Activated naive CD4-positive, alpha-beta T cell treated with anti-CD3 and anti-CD28 coated beads, Interleukin-2, amount 10 ng/mL, durations not matched to agents 7 days and 5 days (primary cell): ENCODE results near the gene SLC25A23.

Source experiments
- CTCF ChIA-PET: fragments of 350-600 bp; sonication (Branson Sonifier 250); formaldehyde crosslinking; loops from one replicate; lab custom pipeline; 2021; ENCODE audit warnings: antibody characterized with exemption; lab: Charles Lee
- DNase-seq: peaks from one replicate; pipeline ENCODE4 v3.0.0-alpha.2; 2020
- H3K27ac Mint-ChIP-seq: one replicate; pipeline ENCODE4 v1.8.0; 2021; ENCODE audit warnings: mild to moderate bottlenecking, moderate library complexity, mixed read lengths
- H3K27me3 Mint-ChIP-seq: one replicate; pipeline ENCODE4 v1.8.0; 2021; ENCODE audit warnings: mild to moderate bottlenecking, mixed read lengths
- H3K36me3 Mint-ChIP-seq: one replicate; pipeline ENCODE4 v1.8.0; 2021; ENCODE audit warnings: mixed read lengths
- H3K4me1 Mint-ChIP-seq: one replicate; pipeline ENCODE4 v1.8.0; 2021; ENCODE audit warnings: mixed read lengths
- H3K4me3 Mint-ChIP-seq: one replicate; pipeline ENCODE4 v1.8.0; 2021; ENCODE audit warnings: mild to moderate bottlenecking, moderate library complexity, mixed read lengths
- H3K9me3 Mint-ChIP-seq: one replicate; pipeline ENCODE4 v1.8.0; 2021; ENCODE audit warnings: mixed read lengths

SLC25A23 gene

DNA sequence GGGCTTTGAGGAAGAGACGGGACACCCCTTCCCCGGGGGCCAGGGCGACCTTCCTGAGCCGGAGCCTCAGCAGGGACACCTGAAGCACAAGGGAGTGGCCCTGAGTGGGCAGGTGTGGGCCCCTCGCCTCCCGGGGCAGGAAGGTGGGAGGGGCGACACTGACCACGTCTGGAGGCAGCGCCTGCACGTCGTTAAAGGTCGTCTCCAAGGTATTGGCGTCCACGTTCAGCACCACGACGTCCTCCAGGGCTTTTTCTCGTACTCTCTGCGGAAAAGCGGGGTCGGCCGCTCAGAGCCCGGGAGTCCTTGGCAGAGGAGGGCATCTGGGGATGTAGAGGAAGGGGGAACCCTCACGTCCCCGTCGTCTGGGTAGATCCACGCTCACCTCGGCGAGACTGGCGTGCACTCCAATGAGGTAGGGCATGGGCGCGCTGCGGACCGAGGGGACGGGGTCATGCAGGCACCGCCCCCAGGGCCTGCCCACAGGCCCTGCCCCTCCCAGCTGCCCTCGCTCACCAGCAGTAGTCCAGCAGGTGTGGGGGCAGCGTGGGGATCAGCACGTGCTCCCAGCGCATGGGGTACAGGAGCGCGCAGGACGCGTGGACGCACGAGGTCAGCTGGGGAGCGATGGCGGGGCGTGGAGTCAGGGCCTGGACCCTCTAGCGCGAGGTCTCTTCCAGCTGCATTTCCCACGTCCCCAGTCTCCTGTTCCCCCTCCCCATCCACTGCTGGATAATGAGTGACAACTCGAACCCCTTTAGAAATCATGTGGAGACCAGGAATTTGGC is 15.9 kb upstream of the SLC25A23 start:
- Mint-ChIP-seq H3K27me3 (no peaks in the 10 kb centered on the region), H3K4me1 (peaks cover 15% of the 10 kb centered on the region), H3K27ac (peak overlapping the region; percentile 55), H3K4me3 (no peak overlapping the region), H3K9me3 (no peaks in the 10 kb centered on the region), H3K36me3 (peaks cover 25% of the 10 kb centered on the region)
- CTCF ChIA-PET: no interaction called here
- DNase-seq: no peak

DNA sequence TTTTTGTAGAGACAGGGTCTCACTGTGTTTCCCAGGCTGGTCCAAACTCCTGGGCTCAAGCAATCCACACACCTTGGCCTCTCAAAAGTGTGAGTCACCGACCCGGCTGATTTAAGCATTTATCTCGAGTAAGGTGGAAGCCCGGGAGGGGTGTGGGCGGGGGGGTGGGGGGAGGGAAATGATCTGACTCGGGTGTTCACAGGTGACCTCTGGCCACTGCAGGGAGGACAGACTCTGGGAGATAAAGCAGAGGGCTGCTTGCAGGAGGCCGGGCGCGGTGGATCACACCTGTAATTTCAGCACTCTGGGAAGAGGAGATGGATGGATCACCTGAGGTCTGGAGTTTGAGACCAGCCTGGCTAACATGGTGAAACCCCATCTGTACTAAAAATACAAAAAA is 14.1 kb upstream of the SLC25A23 start:
- CTCF ChIA-PET: no interaction called here
- Mint-ChIP-seq H3K4me3 (no peak overlapping the region), H3K27me3 (no peaks in the 10 kb centered on the region), H3K4me1 (no peaks in the 10 kb centered on the region), H3K27ac (no peak overlapping the region), H3K36me3 (peaks cover 35% of the 10 kb centered on the region), H3K9me3 (no peaks in the 10 kb centered on the region)
- DNase-seq: no peak

DNA sequence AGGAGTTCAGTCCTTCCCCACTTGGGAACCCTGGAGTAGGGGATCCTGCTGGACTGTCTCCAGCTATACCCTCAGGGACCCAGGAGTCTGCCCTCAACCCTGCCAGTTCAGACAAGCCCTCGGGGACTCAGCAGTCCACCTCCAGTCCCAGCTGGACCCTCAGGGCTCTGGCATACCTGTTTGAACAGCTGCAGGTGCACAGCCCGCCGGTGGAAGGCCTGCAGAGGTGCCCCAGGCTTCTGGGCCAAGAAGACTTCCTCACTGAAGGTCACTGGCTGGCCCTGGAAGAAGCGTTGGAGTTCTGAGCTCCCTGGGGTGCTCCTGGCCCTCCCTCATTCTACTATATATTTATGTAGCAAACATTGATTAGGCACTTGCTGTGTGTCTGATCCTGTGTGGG is 13.1 kb upstream of the SLC25A23 start:
- Mint-ChIP-seq H3K27ac (no peak overlapping the region), H3K9me3 (no peaks in the 10 kb centered on the region), H3K4me1 (no peaks in the 10 kb centered on the region), H3K27me3 (no peaks in the 10 kb centered on the region), H3K4me3 (no peak overlapping the region), H3K36me3 (peaks cover 41% of the 10 kb centered on the region)
- CTCF ChIA-PET: no interaction called here
- no peak for DNase-seq

DNA sequence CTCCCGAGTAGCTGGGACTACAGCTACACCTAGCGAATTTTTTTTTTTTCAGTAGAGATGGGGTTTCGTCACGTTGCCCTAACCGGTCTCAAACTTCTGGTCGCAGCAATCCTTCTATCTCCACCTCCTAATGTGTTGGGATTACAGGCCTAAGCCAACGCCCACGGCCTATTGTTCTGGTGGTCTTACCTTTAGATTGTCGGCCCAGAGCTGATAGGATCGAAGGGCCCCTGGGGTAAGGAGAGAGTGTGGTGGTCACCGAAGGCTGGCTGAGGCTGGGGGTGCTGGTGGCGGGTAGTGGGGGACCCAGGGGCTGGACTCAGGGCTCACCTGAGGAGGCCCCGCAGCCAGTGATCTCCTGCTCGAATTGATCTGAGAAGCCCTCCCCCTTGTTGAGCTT is 11.5 kb upstream of the SLC25A23 start:
- no peaks in the 10 kb centered on the region for H3K4me1 Mint-ChIP-seq
- peaks cover 37% of the 10 kb centered on the region for H3K36me3 Mint-ChIP-seq
- peak overlapping the region; percentile 45 for H3K27ac Mint-ChIP-seq
- no peak overlapping the region for H3K4me3 Mint-ChIP-seq
- no peaks in the 10 kb centered on the region for H3K27me3 Mint-ChIP-seq
- CTCF ChIA-PET: interaction anchor here (0.9 kb wide), 1 partner anchor 9 kb away, joined by 3 read pairs; no protein-coding TSS in a partner anchor
- no peak for DNase-seq
- no peaks in the 10 kb centered on the region for H3K9me3 Mint-ChIP-seq

DNA sequence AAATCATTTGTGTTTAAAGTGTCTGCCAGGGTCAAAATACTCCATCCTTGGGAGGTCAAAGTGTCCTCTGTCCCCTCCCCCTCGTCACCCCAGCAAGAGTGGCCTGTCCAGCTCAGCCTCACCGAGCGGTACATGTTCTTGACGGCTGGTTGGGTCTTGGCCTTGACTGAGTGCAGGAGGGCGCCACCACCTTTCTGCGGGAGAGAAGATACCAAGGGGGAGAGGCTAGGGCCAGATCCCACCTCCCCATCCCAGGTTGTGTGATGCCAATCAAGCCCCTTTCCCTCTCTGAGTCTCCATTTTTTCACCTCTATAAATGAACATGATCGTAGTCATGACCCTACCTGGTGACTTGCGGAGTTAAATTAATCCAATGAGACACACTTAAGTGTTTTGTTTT is 10.6 kb upstream of the SLC25A23 start:
- Mint-ChIP-seq H3K36me3 (peaks cover 31% of the 10 kb centered on the region), H3K27me3 (peaks cover 4% of the 10 kb centered on the region), H3K4me3 (no peak overlapping the region), H3K4me1 (peaks cover 4% of the 10 kb centered on the region), H3K9me3 (no peaks in the 10 kb centered on the region), H3K27ac (no peak overlapping the region)
- no peak for DNase-seq
- CTCF ChIA-PET: no interaction called here

DNA sequence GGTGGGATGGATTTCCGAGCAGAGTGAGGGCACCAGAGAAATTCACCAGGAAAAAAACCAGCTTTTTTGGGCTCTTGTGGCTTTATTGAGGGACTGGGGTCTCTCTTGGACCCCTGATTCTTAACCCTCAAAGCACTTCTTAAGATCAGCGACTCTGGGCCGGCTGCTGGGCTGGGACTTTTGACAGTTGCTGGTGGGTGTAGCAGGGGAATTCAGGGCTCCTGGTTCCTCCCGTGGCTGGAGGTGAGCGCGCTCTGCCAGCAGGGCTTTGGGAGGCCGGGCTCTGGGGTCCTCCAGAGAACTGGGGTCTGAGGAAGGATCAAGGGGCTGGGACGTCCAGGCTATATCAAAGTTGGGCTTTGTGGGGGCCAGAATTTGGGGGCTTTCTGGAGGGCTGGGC is 7.8 kb upstream of the SLC25A23 start:
- no peaks in the 10 kb centered on the region for H3K9me3 Mint-ChIP-seq
- peaks cover 10% of the 10 kb centered on the region for H3K27me3 Mint-ChIP-seq
- no peak overlapping the region for H3K4me3 Mint-ChIP-seq
- CTCF ChIA-PET: no interaction called here
- peaks cover 21% of the 10 kb centered on the region for H3K36me3 Mint-ChIP-seq
- H3K27ac Mint-ChIP-seq: no peak overlapping the region
- H3K4me1 Mint-ChIP-seq: peaks cover 14% of the 10 kb centered on the region
- DNase-seq: no peak

DNA sequence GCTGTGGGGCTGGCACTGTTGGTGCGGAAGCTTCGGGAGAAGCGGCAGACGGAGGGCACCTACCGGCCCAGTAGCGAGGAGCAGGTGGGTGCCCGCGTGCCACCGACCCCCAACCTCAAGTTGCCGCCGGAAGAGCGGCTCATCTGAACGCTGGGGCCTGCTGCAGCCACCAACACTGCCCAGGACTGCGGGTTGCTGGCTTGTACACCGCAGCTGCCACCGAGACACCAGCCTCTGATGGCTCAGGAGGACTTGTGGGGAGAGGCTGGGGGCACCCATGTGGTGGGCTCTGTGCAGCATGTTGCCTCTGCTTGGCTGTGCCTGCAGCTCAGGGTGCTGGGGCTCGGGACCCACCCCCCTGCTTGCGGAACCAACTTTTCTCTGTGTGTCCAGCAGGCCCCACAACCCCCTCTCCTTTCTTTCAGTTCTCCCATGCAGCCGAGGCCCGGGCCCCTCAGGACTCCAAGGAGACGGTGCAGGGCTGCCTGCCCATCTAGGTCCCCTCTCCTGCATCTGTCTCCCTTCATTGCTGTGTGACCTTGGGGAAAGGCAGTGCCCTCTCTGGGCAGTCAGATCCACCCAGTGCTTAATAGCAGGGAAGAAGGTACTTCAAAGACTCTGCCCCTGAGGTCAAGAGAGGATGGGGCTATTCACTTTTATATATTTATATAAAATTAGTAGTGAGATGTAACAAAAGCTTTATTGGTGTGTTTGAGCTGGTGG is 7.1 kb upstream of the SLC25A23 start:
- no peak for DNase-seq
- H3K36me3 Mint-ChIP-seq: peaks cover 21% of the 10 kb centered on the region
- CTCF ChIA-PET: no interaction called here
- H3K9me3 Mint-ChIP-seq: no peaks in the 10 kb centered on the region
- peaks cover 19% of the 10 kb centered on the region for H3K4me1 Mint-ChIP-seq
- H3K27me3 Mint-ChIP-seq: peaks cover 10% of the 10 kb centered on the region
- H3K27ac Mint-ChIP-seq: peak overlapping the region; percentile 33
- H3K4me3 Mint-ChIP-seq: no peak overlapping the region

DNA sequence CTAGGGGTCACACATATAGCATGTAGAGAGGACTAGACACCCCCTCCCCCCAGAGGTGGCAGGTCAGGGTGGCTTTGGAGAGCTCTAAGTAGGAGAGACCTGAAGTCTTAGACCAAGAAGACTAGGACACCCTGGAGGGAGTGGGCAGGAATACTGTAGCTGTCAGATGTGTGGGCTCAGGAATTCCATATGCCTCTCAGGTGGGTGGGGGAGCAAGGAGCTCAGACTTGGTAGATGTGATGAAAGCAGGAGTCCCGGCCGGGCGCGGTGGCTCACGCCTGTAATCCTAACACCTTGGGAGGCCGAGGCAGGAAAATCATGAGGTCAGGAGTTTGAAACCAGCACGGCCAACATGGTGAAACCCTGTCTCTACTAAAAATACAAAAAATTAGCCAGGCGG is 6.1 kb upstream of the SLC25A23 start:
- Mint-ChIP-seq H3K27me3 (peaks cover 10% of the 10 kb centered on the region), H3K36me3 (peaks cover 21% of the 10 kb centered on the region), H3K9me3 (no peaks in the 10 kb centered on the region), H3K4me3 (no peak overlapping the region), H3K4me1 (peaks cover 19% of the 10 kb centered on the region), H3K27ac (no peak overlapping the region)
- CTCF ChIA-PET: no interaction called here
- no peak for DNase-seq

DNA sequence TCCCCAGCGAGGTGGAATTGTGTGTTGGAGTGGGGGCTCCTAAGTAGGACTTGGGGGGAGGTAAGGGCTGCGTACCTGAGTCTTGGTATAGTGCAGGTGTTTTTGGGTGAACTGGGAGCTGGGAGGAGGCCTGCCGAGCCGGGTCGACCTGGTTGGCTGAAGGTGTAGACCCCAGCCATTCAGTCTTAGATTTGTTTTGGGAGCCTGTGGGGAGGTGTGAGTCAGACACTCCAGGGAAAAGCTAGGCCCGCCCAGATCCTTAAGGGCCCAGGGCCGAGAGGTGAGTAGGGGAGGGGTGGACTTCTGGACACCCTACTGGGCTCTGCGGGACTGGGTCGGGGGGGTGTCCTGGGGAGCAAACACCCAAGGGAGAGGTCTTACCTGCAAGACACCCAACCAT is 5.4 kb upstream of the SLC25A23 start:
- CTCF ChIA-PET: no interaction called here
- H3K4me1 Mint-ChIP-seq: peaks cover 23% of the 10 kb centered on the region
- H3K27ac Mint-ChIP-seq: no peak overlapping the region
- peaks cover 18% of the 10 kb centered on the region for H3K36me3 Mint-ChIP-seq
- no peaks in the 10 kb centered on the region for H3K9me3 Mint-ChIP-seq
- peaks cover 12% of the 10 kb centered on the region for H3K27me3 Mint-ChIP-seq
- no peak for DNase-seq
- no peak overlapping the region for H3K4me3 Mint-ChIP-seq

DNA sequence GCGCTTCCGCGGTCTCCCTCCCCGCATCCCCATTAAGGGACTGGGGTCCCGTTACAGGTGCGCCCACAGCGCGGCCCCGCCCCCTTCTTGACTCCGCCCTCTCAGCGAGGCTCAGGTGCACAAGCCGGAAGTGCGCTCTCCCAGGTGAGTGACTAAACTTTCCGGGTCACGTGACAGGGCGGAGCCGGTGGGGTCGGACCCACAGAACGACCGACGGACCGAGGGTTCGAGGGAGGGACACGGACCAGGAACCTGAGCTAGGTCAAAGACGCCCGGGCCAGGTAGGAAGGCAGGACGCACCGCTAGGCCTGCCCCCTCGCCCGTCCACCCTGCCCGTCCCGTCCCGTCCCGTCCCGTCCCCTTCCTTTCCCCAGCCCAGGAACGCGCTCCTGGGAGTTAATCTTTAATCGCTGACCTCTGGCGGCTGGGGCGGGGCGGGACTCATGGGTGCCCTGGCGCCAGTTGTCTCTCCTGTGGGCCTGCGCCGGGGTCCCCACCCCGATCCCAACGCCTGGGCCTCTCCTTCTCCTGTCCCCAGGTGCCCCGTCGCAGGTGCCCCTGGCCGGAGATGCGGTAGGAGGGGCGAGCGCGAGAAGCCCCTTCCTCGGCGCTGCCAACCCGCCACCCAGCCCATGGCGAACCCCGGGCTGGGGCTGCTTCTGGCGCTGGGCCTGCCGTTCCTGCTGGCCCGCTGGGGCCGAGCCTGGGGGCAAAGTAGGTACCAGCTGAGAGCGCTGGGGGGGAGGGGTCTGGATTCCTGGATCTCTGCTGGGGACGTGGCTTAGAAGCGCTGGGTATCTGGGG is 4.7 kb upstream of the SLC25A23 start, which contains the start of gene CRB3:
Gene CRB3, plus strand, starts transcription at position 202 of the 804 bp plus-strand sequence. Its CDS starts 431 bp downstream, at position 633.
- Mint-ChIP-seq H3K36me3 (peaks cover 14% of the 10 kb centered on the region), H3K4me1 (peaks cover 25% of the 10 kb centered on the region), H3K27me3 (peaks cover 14% of the 10 kb centered on the region), H3K27ac (no peak within 1 kb of the TSS), H3K4me3 (peak within 1 kb of the TSS; percentile 37), H3K9me3 (no peaks in the 10 kb centered on the region)
- CTCF ChIA-PET: no interaction called here
- peak; percentile 60 for DNase-seq

DNA sequence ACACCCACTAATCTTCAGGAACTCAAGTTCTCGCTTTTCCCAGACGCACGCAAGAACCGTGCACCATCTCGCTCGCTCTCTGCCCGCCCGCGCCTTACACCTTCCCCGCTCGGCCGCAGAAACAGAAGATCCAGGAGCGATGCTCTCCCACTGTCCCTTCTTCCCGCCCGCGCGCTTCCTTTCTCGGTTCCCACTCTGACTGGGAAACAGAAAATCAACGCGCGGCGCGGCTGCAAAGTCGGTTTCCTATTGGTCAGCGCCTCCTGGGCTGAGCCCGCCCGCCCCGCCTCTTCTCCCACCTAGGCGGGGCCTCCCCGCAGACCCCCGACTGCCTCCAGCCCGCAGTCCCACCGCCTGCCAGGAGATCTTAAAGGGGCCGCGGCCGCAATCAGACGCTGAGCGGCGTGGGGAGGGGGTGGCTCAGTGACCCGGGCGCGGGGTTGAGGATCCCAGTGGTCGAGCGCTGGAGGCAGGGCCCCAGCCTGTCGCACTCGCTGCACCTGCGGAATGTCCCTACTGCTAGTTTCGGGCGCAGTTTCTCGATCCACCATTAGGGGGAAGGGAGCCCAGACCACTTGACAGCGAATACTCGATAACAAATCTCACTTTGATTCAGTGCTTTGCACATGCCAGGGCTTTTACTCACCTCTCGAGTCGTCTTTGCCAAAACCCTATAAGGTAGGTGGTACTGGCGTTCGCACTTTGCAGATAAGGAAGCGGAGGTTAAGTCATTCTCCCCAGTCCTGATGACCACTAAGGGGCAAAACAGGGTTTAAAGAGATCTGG is 700 bp upstream of the SLC25A23 start:
- H3K27ac Mint-ChIP-seq: peak overlapping the region; percentile 85
- peaks cover 17% of the 10 kb centered on the region for H3K36me3 Mint-ChIP-seq
- H3K9me3 Mint-ChIP-seq: peaks cover 6% of the 10 kb centered on the region
- peak; percentile 98 for DNase-seq
- peaks cover 34% of the 10 kb centered on the region for H3K4me1 Mint-ChIP-seq
- CTCF ChIA-PET: no interaction called here
- H3K27me3 Mint-ChIP-seq: peaks cover 11% of the 10 kb centered on the region
- peak overlapping the region; percentile 90 for H3K4me3 Mint-ChIP-seq

DNA sequence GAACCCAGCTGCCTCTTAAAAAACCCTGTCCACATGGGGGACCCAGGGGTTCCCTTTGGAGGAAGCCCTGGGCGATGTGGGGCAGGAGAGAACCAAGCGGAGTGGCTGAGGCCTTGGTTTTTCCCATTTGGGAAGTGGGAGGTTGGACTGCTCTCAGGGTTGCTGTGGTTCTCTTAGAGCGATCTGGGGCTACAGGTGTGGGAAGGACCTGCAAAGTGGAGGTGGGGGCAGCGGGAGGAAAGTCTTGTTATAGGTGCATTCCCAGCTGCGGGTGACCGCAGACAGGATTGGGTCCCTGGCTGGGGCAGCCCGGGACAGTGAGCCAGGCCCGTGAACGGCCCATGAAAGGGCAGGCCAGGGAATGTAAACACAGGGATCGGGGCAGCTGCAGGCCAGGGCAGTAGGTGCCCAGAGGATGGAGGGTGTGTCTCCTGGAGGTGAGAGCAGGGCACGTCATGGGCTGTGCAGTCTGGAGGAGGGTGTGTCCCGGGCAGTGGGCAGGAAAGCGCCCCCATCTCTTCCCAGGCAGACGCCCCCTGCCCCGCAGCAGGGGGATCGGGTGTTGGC is 814 bp downstream of the SLC25A23 start:
- Mint-ChIP-seq H3K4me3 (peak overlapping the region; percentile 91), H3K27ac (peak overlapping the region; percentile 69), H3K4me1 (peaks cover 24% of the 10 kb centered on the region), H3K36me3 (peaks cover 32% of the 10 kb centered on the region), H3K27me3 (peaks cover 4% of the 10 kb centered on the region), H3K9me3 (peaks cover 20% of the 10 kb centered on the region)
- CTCF ChIA-PET: no interaction called here
- no peak for DNase-seq

DNA sequence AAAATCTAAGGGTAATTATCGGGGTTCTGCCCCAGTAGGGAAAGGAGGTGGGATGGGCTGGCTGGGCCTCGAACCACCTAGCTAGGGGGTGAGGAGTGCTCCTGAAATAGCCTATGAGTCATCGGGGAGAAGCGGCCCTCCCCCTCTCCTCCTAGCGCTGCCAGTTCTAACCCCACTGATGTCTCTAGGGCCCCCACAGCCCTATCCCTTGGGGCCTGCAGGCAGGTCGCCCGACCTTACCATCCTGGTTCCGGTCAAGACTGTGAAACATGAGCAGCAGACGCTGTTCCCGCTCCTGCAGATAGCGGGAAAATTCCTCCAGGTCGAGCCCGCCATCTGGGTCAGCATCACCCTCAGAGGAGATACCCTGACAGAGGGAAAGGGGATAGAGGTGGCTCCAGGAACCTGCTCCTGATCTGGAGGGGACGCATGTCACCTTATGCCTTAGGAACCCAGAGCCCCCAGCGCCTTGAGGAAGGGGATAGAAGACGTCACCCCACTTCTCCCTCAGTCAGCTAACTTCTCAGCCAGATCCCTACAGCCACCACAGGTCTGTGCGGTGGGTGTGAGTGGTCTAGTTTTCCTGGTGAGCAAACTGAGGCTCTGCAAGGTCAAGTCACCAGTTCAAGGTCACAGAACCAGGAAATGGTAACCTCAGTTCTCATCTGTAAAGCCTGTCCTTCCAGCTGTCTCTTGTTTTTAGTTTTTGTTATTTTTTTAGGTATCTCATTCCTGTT is 1.5 kb downstream of the SLC25A23 start:
- H3K27me3 Mint-ChIP-seq: peaks cover 4% of the 10 kb centered on the region
- peaks cover 24% of the 10 kb centered on the region for H3K4me1 Mint-ChIP-seq
- H3K4me3 Mint-ChIP-seq: peak overlapping the region; percentile 91
- peaks cover 37% of the 10 kb centered on the region for H3K36me3 Mint-ChIP-seq
- no peak for DNase-seq
- H3K9me3 Mint-ChIP-seq: peaks cover 25% of the 10 kb centered on the region
- CTCF ChIA-PET: no interaction called here
- H3K27ac Mint-ChIP-seq: peak overlapping the region; percentile 69
